ENCODE data around the gene PGGHG. TPM values are rescaled to one million over a fixed set of nuclear protein-coding genes. Genes with fewer than 3 reads are reported as not detected.
"Not testable (repeated sequence)": the region's sequence is repeated elsewhere in the genome, so short reads cannot be mapped to it uniquely, and the experiment has no call there.

PGGHG gene
- total RNA-seq, 2 donors from 2014 or later: 248 to 484 TPM

- no peaks in the 10 kb centered on the region for H3K36me3 ChIP-seq (replicated peaks in 1 of 2; ENCODE audit: insufficient read depth in 1 of 2, low read depth in 2 of 2)
- 61 to 65% methylated on average over 14 of the region's 14 CpGs for WGBS, 2 donors
- TF ChIP-seq CTCF (IDR thresholded peaks at IDR 0.05): no peak
- no peak for TF ChIP-seq POLR2A (IDR thresholded peaks at IDR 0.05)
- no peak overlapping the region for H3K4me3 ChIP-seq
- H3K27ac ChIP-seq: peak overlapping the region in 2 of 4 donors; percentile 9 to 38
- H3K4me1 ChIP-seq: peaks cover 22% of the 10 kb centered on the region
- DNase-seq (peak in 1 of 4 donors; percentile 10), ATAC-seq (no peak)
- H3K27me3 ChIP-seq: peaks cover 0 to 16% of the 10 kb centered on the region in 2 donors
- intact Hi-C loops (cut with DNase I): no loop called here
- H3K9me3 ChIP-seq: no peaks in the 10 kb centered on the region
These were observed 23.3 kb downstream of the PGGHG start for GRCh38 chr11:312092-312816.

GRCh38 chr11:313304-313786, 24.4 kb downstream of the PGGHG start:
- TF ChIP-seq CTCF (IDR thresholded peaks at IDR 0.05): no peak
- no peak for TF ChIP-seq POLR2A (IDR thresholded peaks at IDR 0.05)
- 76 to 77% methylated on average over 4 to 8 of the region's 8 CpGs for WGBS, 2 donors
- peaks cover 23% of the 10 kb centered on the region for H3K4me1 ChIP-seq
- H3K36me3 ChIP-seq (replicated peaks in 1 of 2; ENCODE audit: insufficient read depth in 1 of 2, low read depth in 2 of 2): no peaks in the 10 kb centered on the region
- intact Hi-C loops (cut with DNase I): no loop called here
- DNase-seq: no peak
- no peaks in the 10 kb centered on the region for H3K9me3 ChIP-seq
- peaks cover 0 to 18% of the 10 kb centered on the region in 2 donors for H3K27me3 ChIP-seq
- no peak overlapping the region for H3K4me3 ChIP-seq
- peak overlapping the region in 3 of 4 donors; percentile 10 to 68 (median 47) for H3K27ac ChIP-seq
- no peak for ATAC-seq

GRCh38 chr11:313787-314553, 25.0 kb downstream of the PGGHG start, which contains the start of gene IFITM1:
TSS of gene IFITM1 (plus strand) at chr11:314040. CDS start at chr11:314171, 131 bp downstream.
- intact Hi-C loops (cut with DNase I): no loop called here
- peaks cover 23% of the 10 kb centered on the region for H3K4me1 ChIP-seq
- no peak for ATAC-seq

GRCh38 chr11:314554-314875, 25.6 kb downstream of the PGGHG start:
- DNase-seq; H3K36me3 ChIP-seq (replicated peaks in 1 of 2; ENCODE audit: insufficient read depth in 1 of 2, low read depth in 2 of 2); H3K9me3 ChIP-seq; H3K4me3 ChIP-seq; intact Hi-C loops (cut with DNase I); ATAC-seq: not testable (repeated sequence)
- Histone ChIP-seq H3K27ac (peak overlapping the region in 2 of 4 donors; percentile 47 to 68), H3K4me1 (peaks cover 22% of the 10 kb centered on the region), H3K27me3 (peaks cover 0 to 18% of the 10 kb centered on the region in 2 donors)
- 27 to 87% methylated on average over 3 to 6 of the region's 6 CpGs for WGBS, 2 donors

More at GRCh38 chr11:313787-314553, 25.0 kb downstream of the PGGHG start, which contains the start of gene IFITM1:
- H3K36me3 ChIP-seq (replicated peaks in 1 of 2; ENCODE audit: insufficient read depth in 1 of 2, low read depth in 2 of 2): no peaks in the 10 kb centered on the region
- H3K9me3 ChIP-seq: no peaks in the 10 kb centered on the region
- peak within 1 kb of the TSS in 3 of 4 donors; percentile 26 to 68 (median 47) for H3K27ac ChIP-seq
- TF ChIP-seq CTCF (IDR thresholded peaks at IDR 0.05) (no peak), POLR2A (IDR thresholded peaks at IDR 0.05) (peak in 2 of 3 donors; percentile 55 to 66)
- H3K4me3 ChIP-seq: no peak within 1 kb of the TSS
- H3K27me3 ChIP-seq: peaks cover 0 to 18% of the 10 kb centered on the region in 2 donors
- DNase-seq: no peak
- 45 to 70% methylated on average over 11 to 18 of the region's 18 CpGs for WGBS, 2 donors

- ATAC-seq: no peak
- 68 to 76% methylated on average over 5 to 9 of the region's 9 CpGs for WGBS, 2 donors
- H3K4me3 ChIP-seq: no peak overlapping the region
- no peak for TF ChIP-seq CTCF (IDR thresholded peaks at IDR 0.05)
- TF ChIP-seq POLR2A (IDR thresholded peaks at IDR 0.05): no peak
- H3K36me3 ChIP-seq (replicated peaks in 1 of 2; ENCODE audit: insufficient read depth in 1 of 2, low read depth in 2 of 2): no peaks in the 10 kb centered on the region
- no peak for DNase-seq
- intact Hi-C loops (cut with DNase I): no loop called here
- no peaks in the 10 kb centered on the region for H3K9me3 ChIP-seq
- H3K4me1 ChIP-seq: peaks cover 19% of the 10 kb centered on the region
- peak overlapping the region in 1 of 4 donors; percentile 20 for H3K27ac ChIP-seq
- H3K27me3 ChIP-seq: peaks cover 0 to 18% of the 10 kb centered on the region in 2 donors
These were observed 26.1 kb downstream of the PGGHG start for GRCh38 chr11:315051-315481.

All from body of pancreas (tissue), 4 donors.